NAMALWA (cell line): ENCODE measurements around the gene AGO3.
A peak's percentile ranks its signal among the peaks of the same experiment; 100 is the strongest.

Experiments used
- DNase-seq: peaks from one replicate; pipeline ENCODE4 v3.0.0-alpha.2; 2015; ENCODE audit warnings: low spot score

AGO3 gene

GRCh38 chr1:36096500-36097432 lies 165.9 kb downstream of the AGO3 start:
- peak; percentile 60 for DNase-seq

- no peak for DNase-seq
These were observed 167.0 kb downstream of the AGO3 start for GRCh38 chr1:36097693-36098585.

GRCh38 chr1:36098650-36099365 lies 167.9 kb downstream of the AGO3 start:
- no peak for DNase-seq

GRCh38 chr1:36099681-36100341 lies 168.9 kb downstream of the AGO3 start:
- peak; percentile 76 for DNase-seq

- no peak for DNase-seq
These were observed 169.5 kb downstream of the AGO3 start for GRCh38 chr1:36100376-36100775.

- no peak for DNase-seq
These were observed 170.6 kb downstream of the AGO3 start for GRCh38 chr1:36101546-36101945.

- no peak for DNase-seq
These were observed 175.4 kb downstream of the AGO3 start for GRCh38 chr1:36106269-36106668.

GRCh38 chr1:36107394-36107793 lies 176.5 kb downstream of the AGO3 start:
- no peak for DNase-seq

GRCh38 chr1:36108314-36108713 lies 177.4 kb downstream of the AGO3 start:
- DNase-seq = no peak

GRCh38 chr1:36109041-36109679 lies 178.3 kb downstream of the AGO3 start:
- no peak for DNase-seq

- no peak for DNase-seq
These were observed 180.2 kb downstream of the AGO3 start for GRCh38 chr1:36111151-36111550.

- DNase-seq = no peak
These were observed 181.9 kb downstream of the AGO3 start for GRCh38 chr1:36112823-36113222.

GRCh38 chr1:36114371-36114770 lies 183.5 kb downstream of the AGO3 start:
- no peak for DNase-seq

- no peak for DNase-seq
These were observed 184.3 kb downstream of the AGO3 start for GRCh38 chr1:36115200-36115669.

- DNase-seq = no peak
These were observed 185.0 kb downstream of the AGO3 start for GRCh38 chr1:36115931-36116330.

- DNase-seq = no peak
These were observed 186.0 kb downstream of the AGO3 start for GRCh38 chr1:36116901-36117300.

- DNase-seq = no peak
These were observed 187.7 kb downstream of the AGO3 start for GRCh38 chr1:36118447-36119204.

- no peak for DNase-seq
These were observed 188.6 kb downstream of the AGO3 start for GRCh38 chr1:36119456-36119855.
